EH (cell line): Measurements from ENCODE around the gene TMEM164.
A peak's percentile ranks its signal among the peaks of the same experiment; 100 is the strongest.
"Not testable (repeated sequence)": the region's sequence is repeated elsewhere in the genome, so short reads cannot be mapped to it uniquely, and the experiment has no call there.

Experiments
- DNase-seq: peaks from one replicate; pipeline ENCODE4 v3.0.0-alpha.2; 2015; ENCODE audit warnings: low read depth

TMEM164 gene

DNA sequence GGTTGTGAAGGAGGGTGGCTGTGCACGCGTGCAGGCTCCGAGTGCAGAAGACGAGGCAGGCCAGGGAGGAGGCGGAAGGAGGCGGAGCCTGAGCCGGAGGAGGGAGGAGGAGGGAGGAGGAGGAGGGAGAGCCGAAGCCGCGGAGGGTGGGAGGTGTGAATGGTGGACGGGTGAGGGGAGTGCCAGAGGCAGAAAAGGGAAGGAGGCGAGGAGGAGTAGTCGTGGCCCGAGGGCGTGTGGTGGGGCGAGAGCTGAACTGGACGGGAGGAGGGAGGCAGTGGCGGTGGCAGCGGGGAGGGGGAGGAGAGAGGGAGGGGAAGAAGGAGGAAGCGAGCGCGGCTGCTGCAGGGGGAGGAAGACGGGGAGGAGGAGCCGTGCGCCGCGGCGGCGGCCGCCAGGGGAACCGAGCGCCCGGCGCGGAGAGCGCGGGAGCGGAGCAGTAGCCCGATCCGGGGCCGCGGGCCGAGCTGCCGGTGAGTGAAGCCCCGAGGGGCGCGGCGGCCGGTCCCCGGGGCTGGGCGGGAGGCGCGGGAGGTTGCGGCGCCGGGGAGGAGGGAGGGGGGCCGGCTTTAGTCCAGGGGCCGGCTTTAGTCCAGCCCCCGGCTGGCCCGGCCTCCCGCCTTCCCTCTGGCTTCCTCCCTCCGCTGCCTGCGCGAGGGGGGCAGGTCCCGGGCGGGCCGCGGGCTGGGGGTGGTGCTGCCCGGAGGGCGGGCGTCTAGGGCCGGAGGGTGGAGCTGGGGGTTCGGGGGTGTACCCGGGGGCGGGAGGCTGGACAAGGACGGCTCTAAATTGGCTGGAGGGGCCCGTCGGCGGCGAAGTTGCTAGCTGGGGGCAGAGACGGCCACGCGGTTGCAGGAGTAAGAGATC is at the start of gene TMEM164:
Gene TMEM164, plus strand, starts transcription at position 815 of the 867 bp plus-strand sequence. CDS start 661 bp downstream, outside the sequence.
- peak; percentile 82 for DNase-seq

DNA sequence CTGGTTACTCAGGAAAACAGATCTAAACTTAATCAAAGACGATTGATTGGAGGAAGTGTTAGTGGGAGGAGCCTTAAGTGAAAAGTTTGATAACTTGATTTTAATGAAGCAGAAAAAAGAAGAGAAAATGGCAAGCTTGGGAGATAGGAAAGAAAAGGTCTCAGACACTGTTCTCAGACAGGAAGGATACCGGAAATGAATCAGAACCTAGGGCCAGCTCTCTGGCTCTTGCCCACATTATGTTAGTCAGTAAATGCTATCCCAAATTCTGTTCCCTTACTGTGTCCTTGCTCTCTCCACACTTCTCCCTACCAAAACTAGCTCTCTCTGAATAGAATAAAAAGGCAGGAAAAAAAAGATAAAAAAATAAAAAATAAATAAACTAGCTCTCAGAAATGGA is 48.6 kb upstream of the TMEM164 start:
- peak; percentile 13 for DNase-seq

DNA sequence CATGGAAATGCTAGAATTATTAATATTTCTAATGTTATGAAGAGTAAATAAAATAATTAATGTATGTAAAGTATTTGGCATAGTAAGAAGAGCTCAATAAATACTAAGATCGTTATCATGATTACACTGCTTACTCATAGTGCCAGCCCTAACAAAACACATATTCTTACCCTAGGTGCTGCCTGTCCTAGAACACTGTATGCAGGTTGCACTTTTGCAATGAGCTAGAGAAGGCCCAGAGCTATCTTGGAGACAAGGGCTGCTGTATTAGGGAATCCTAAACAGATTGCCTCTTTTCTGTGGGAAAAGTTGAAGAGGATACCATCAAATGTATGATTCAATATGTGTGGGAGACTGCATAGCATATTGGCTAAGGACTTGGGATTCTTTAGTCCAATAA is 48.0 kb upstream of the TMEM164 start:
- DNase-seq, result no peak

DNA sequence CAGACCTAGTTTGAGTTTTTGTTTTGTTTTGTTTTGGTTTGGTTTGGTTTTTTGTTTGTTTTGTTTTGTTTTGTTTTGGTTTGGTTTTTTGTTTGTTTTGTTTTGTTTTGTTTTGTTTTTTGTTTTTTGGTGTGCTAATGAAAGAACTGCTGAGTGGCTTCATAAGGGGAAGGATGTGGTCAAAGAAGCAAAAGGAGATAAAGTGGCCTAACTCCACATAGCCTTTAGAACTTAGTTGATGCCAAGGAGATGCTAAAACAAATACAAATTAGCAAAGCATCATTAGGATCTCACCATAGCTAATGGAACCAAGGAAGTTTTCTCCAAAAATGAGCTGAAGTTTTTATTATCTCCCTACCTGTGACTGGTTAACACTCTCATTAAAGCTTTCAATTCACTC is 44.6 kb upstream of the TMEM164 start:
- no peak for DNase-seq

DNA sequence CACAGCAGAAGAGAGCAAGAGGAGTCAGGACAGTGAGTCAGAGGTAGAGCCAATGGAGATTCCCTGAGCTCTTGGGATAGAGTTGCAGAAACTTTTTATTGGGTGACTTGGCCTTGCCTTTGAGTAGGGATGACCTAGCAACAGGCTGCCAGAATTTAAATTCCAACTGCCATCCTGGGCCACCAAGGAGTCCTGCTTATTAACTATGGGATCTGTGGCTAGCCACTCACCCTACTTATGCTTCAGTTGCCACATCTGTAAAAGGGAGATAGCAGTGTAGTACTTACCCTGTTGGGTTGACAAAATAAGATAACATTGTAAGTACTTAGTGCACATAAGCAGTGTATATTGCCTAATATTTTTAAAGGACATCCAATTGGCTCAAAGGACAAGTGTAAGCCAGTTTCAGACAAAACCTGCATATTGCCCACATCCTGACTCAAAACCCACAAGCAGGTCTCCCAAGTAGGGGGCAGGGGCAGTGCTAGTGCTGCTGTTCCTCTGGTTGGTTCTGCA is 43.5 kb upstream of the TMEM164 start:
- DNase-seq, result peak; percentile 8

DNA sequence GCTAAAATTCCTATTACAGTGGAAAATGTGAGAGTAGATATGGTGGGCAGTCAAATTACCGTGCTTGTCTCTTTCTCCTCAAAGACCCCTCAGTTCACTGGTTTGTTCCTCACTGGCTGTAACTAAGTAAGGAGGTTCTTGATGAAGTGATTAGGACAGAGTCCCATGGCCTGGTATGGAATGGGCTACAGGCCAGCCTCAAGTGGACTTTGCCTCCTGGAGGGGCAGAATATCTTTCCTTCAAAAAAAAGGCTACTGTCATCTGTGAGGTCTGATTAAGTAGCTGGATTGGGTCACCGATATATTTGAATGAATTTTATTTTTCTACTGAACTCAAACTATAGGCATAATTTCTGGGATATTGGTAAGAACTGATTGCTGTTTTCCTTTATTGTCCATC is 38.5 kb upstream of the TMEM164 start:
- no peak for DNase-seq

DNA sequence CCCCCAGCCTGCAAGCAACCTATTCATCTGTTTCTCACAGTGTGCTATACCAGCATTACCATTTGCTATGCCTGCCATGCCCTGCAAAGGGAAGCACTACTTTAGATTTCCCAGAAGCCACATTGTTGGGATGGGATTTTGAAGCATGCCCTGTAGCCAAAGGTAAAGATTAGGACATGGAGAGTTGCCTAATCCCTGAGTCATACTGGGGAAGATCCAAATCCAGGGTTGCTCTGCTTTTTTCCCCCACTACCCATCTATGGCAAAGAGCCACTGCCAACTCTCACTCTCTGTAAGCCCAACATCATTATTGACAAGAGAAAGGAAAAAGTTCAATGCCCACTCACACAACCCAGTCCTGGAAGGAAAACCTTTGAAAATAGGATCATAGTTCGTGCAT is 36.7 kb upstream of the TMEM164 start:
- DNase-seq, result peak; percentile 2

DNA sequence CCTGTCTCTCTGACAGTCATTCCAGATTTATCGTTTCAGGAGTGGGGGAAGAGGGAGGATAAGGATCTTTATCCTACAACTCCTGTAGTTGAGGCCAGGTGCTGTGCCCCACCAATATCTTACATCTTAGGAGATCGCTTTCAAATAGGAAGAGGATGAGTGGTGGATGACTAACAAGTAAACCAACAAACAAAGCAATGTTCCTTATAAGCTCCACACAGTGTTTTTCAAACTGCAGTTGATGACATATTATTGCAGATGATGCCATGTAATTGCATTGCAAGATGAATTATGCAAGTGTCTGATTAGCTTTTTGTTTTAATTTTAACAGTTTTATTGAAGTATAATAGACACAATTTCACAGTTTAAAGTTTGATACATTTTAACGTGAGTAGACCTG is 35.8 kb upstream of the TMEM164 start:
- DNase-seq, result no peak

DNA sequence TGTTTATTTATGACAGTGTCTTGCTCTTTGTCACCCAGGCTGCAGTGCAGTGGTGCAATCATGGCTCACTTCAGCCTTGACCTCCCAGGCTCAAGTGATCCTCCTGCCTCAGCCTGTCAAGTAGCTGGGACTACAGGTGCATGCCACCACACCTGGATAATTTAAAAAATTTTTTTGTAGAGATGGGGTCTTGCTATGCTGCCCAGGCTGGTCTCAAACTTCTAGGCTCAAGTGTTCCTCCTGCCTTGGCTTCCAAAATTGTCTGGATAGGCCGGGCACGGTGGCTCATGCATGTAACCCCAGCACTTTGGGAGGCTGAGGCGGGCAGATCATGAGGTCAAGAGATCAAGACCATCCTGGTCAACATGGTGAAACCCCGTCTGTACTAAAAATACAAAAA is 32.1 kb upstream of the TMEM164 start:
- DNase-seq, result not testable (repeated sequence)

DNA sequence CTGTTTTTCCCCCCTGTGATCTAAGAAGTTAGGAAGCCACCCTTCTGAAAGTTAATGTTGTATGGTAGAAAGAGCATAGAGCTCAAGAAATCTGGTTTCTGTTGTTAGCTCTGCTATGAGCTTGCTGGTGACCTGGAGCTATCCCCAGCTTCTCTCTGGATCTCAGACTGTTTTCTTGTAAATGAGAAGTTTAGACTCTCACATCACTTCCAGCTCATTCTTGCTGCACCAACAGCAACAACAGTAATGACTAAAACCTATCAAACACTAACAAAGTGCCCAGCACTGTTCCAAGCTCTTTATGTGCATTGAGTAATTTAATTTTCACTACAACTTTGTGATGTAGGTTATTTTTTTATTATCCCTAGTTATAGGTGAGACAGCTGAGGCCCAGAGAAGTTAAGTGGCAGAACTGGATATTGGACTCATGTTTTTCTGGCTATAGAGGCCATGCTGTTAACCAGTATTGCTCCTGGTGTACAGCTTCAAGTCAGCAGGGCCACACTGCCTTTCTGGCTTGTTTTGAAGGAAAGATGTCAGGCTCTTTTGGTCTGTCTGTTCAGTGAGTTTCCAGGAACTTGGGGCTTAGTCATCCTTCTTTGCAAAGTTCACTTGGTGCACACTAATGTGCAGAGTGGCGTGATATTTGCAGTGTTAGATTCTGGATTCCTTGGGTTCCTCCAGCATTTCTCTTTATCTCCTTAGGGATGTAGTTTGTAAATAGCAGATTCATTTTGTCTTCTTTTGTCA is 27.8 kb upstream of the TMEM164 start:
- DNase-seq, result peak; percentile 3

DNA sequence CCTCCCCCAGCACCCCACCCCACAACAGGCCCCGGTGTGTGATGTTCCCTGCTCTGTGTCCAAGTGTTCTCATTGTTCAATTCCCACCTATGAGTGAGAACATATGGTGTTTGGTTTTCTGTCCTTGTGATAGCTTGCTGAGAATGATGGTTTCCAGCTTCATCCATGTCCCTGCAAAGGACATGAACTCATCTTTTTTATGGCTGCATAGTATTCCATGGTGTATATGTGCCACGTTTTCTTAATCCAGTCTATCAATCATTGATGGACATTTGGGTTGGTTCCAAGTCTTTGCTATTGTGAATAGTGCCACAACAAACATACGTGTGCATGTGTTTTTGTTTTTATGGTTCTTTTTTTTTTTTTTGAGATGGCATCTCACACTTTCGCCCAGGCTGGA is 17.7 kb upstream of the TMEM164 start:
- DNase-seq, result not testable (repeated sequence)

DNA sequence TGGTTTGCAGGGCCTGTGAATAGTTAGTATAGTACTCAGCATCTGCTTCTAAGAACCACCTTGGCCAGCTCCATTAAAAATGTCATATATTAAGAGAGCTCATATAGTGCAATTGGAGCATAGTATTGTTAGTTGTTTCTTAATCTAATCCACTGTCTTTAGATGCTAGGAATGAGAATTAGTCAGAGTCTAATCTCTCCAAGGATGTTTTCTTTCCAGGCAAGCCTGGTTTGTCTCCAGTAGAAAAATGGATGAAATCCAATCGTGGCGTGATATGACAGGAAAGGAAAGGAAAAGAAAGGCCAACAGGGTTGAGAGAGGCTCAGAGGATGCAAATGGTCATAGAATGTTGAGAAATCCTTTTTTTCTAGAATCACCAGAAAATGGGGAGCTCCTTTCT is 15.0 kb upstream of the TMEM164 start:
- DNase-seq, result peak; percentile 45

DNA sequence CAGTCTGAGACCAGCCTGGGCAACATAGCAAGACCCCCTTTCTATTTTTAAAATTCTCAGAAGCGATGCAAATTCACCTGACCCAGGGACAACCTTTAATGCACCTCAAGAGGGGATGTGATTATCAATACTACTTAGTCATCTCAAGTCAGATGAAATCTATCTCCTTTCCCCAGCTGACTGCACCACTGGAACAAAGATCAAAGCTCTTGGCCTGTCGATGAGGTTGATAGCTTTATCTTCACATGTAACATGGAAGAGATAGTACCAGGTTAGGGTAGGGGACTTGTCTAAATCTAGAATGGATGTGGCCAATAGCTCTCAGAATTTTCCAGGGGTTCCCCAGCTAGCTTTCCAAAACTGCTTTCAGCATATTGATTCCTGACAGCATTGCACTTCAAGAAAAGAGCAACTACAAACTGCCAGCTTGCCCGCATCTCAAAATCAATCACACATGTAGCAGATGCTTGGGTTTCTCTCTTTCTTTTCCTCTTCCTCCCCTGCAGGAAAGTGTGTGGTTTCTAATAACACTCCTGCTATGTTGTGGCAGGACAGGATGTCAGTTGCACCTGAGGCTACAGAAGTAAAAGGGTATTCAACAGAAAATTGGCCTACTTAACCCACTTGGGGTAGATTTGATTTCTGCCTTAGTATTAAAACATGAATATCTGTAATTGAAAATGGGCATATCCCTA is 12.2 kb upstream of the TMEM164 start:
- DNase-seq, result no peak

DNA sequence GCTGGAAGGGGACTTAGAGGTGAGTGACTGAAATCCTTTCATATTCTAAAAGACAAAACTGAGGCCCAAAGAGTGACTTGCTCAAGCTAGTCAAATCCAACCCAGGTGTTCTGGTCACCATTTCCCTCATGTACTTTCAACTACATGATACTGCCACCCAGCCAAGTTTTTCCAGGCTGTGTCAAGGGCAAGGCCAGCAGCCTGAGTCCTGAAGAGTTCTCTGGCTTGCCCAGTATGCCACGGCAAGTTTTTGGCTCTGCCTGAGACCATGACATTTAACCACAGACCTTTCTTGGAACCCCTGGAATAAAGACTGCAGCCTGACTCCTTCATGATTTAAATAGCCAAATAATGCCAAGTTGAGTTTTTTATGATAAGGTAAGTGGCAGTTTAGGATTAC is 10.7 kb upstream of the TMEM164 start:
- DNase-seq, result no peak

DNA sequence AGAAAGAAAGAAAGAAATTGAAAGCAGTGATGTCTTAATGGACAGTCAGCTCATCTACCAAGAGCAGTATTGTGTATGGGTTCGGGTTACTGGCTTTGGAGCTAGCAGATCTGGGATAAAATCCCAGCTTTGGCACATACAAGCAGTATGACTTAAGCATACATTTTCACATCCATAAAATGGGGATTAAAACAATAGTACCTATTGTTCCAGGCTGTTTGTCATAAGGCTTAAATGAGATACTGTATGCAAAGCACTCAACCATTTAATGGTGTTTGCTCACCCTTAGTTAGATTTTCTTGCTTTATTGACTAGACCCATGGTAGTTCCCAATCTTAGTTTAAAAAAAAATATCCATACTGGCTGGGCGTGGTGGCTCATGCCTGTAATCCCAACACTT is 7.8 kb upstream of the TMEM164 start:
- no peak for DNase-seq

DNA sequence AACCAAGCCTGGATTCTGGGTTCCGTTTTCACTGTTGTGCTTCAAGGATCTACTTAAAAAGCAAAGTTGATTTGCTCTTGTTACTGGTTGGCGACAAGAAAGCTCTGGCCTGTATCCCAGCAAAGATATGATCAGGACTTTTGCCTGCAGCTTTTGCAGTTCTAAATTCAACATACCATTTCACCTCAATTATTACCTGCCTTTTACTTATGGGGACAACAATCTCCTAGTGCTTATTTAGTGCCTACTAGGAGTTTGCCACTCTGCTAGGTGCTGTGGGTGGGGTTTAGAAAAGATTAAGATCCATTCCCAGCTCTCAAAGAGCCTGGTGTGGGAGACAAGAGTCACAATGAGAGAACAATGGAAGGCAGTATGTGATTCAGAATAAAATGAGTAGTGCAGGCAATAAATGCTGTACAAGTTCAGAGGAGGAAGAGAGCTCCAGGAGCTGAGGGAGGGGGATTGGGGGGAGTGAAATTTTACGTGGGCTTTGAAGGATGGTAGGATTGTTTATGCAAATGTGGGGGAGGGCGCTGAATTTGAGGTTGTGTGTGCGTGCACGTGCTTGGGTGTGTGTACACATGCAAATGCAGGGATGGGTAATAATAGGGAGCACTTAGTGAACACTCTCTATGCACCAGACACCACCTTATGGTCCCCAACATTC is 5.0 kb upstream of the TMEM164 start:
- no peak for DNase-seq

DNA sequence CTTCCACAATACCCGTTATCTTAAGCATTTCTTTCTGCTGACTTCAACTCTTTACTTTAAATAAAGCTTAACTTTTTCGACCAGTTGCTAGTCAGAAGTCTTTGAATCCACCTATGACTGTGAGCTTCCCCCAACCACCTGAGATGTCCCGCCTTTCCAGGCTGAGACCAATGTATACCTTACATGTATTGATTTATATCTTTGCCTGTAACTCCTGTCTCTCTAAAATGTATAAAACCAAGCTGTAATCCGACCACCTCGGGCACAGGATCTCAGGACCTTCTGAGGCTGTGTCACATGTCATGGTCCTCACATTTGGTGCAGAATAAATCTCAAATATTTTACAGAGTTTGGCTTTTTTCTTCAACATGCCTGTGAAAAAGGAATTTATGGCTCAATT is 2.9 kb upstream of the TMEM164 start:
- no peak for DNase-seq

DNA sequence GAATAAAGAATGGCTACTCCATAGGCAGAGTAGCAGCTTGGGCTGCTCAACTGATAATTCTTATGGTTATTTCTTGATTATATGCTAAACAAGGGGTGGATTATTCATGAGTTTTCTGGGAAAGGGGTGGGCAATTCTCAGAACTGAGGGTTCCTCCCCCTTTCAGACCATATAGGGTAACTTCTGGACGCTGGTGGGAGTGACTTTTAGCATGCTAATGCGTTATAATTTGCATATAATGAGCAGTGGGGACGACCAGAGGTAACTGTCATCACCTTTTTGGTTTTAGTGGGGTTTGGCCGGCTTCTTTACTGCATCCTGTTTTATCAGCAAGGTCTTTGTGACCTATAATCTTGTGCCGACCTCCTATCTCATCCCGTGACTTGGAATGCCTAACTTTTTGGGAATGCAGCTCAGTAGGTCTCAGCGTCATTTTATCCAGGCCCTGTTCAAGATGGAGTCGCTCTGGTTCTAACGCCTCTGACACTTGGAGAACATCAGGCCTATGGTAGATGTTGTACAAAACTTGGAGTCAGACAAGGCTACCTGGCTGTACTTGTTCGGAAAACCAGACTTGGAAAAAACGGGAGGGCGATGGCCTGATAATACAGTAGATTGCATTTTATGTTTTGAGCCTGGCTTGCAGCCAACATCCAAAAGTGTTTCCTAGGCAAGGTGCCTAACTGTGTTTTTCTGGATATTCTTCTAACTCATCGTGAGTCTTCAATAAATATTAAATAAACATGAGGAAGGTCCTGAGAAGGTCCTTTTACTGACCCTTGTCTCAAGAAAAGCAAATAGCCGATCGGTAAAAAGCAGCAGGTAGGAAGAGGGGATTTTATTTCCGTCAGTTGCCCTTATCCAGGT is 1.8 kb upstream of the TMEM164 start:
- DNase-seq, result no peak

DNA sequence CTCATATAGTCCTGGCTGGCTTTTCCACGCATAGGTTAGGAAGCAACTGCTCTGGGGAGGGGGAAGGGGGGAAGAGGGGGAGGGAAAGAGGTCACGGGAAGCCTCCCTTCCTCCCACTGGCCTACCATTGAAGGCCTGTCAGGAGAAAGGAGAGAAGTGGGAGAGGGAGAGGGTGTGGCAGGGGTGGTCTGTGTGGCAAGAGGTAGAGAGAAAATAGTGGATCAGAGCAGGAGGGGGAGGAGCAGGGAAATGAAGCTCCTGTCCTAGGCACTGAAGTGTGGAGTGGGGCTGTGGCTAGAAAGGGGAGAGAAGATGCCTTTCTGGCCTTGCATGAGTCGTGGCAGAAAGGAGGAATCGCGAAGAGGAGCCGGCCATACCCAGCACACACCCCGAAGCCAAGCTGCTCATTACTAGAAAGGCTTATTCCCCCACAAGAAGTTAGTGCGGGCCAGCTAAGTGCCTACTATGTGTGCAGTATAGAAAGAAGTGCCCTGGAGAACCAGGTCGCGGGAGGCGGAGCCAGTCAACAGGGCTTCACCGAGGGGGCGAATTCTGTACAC is 1.1 kb upstream of the TMEM164 start:
- no peak for DNase-seq
